ENCODE data around the gene GNA15.

The GNA15 gene

GRCh38 chr19:3107658-3108057 lies 28.2 kb upstream of the GNA15 start:
- DNase-seq: no peak

DNA sequence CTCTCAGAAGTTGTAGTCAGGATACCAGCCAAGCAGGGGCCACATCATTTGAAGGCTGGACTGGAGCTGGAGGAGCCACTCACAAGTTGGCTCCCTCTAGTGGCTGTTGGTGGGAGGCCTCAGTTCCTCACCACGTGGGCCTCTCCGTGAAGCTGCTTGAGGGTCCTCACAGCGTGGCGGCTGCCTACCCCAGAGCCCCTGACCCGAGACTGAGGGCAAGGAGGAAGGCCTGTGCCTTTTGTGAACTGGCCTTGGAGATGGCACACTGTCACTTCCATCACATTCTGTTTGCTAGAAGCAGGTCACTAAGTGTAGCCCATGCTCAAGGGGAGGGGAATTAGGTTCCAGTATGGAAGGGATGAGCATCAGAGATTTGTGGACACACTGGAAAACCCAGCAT lies 27.1 kb upstream of the GNA15 start:
- peak; percentile 53 for DNase-seq

DNA sequence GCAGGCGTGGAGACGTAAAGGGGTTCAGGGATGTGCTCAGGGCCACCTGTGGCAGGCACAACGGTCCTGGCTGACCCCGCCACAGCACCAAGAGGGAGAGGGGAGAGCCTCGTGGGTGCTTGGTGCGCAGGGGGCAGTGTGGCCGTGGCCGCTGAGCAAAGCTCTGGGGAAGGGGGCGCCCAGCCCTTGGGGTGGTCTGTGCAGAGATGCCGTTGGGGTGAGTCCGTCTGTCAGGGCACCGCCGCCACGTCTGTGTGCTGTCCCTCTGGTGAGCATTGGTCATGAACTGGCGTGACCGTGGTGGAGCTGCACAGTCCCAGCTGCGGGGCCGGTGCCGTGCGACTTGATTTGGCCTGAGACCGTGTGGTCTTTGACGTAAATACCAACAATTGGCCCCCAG lies 26.3 kb upstream of the GNA15 start:
- DNase-seq: no peak

GRCh38 chr19:3110126-3110825 lies 25.6 kb upstream of the GNA15 start:
- DNase-seq: no peak

- no peak for DNase-seq
Measured at GRCh38 chr19:3111586-3112247, 24.1 kb upstream of the GNA15 start.

DNA sequence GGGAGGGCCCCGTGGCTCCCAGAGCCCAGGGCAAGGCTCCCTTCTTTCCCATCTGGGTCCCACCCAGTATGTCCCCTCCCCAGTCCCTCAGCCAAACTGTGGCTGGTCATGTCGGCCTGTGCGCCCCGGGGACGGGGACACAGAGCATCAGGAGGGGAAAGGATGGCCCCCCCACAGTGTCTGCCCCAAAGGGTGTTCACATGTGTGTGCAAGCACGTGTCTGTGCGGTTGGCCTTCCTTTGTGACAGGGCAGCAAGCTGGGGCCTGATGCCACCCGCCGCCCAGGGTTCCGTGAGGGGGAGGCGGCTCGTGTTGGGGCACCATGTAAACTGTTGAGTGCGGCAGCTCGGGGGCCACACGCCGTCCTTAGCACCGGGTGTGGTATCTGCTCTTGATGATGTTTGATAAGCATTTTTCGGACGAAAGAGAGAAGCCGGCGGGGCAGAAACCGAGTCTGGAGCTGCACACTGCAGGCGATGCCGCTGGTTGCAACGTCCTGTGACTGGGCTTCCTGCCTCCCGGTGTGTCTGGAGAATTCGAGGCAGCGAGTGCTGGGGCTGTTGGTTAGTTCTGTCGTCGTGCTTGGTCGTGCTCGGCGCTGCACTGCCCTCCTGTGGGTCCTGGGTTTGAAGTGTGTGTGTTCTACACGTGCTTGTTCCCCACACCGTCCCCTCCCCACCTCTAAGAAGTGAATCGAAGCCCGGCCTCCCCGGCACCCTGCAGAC lies 23.3 kb upstream of the GNA15 start:
- DNase-seq: no peak

DNA sequence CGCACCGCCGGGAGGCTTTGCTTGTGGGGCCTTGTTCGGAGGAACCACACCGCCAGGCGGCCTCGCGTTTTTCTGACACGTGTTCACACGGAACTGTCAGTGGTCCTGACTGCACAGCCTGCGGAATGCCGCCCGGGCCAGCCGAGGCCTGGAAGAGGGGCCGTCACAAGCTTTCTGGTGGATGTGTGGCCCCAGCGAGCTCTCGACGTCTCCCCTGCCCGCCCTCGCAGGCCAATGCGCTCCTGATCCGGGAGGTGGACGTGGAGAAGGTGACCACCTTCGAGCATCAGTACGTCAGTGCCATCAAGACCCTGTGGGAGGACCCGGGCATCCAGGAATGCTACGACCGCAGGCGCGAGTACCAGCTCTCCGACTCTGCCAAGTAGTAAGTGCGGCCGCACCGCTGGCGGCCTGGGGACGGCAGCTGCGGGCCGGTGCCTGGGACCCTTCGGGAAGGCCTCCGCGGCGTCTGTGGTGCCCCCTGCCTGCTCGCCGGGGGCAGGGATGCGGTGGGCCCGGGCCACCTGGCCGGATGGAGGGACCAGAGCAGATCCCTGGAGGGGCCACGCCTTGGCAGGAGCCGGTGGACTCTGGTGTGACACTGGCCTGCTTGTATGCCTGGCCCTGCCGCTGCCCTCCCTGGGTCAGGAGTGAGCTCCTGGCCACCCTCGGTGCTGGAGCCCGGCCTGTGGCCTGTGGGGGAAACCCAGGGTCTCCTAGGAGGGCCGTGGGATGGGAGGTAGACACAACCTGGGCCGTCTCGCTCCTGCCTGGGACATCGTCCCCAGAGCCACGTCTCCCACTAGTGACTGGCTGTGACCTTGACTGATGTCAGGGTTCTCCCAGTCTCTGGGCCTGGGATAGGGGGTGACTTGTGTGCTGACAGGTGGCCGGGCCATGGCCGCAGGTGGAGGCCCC lies 22.5 kb upstream of the GNA15 start:
- no peak for DNase-seq

- DNase-seq: no peak
Measured at GRCh38 chr19:3114018-3114726, 21.7 kb upstream of the GNA15 start.

DNA sequence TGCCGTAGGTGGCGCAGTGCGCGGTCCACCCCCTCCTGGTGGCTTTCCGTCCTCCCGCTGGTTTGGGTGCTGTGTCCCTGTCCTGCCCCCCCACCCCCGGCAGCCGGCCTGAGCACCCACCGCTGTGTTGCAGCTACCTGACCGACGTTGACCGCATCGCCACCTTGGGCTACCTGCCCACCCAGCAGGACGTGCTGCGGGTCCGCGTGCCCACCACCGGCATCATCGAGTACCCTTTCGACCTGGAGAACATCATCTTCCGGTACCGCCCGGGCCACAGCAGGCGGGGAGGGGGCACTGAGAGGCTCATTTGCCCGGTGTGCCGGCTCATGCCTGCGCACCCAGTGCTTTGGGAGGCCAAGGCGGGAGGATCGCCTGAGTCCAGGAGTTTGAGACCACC lies 21.0 kb upstream of the GNA15 start:
- no peak for DNase-seq

- no peak for DNase-seq
Measured at GRCh38 chr19:3115411-3115810, 20.4 kb upstream of the GNA15 start.

- DNase-seq: peak; percentile 69
Measured at GRCh38 chr19:3115916-3116602, 19.8 kb upstream of the GNA15 start.

DNA sequence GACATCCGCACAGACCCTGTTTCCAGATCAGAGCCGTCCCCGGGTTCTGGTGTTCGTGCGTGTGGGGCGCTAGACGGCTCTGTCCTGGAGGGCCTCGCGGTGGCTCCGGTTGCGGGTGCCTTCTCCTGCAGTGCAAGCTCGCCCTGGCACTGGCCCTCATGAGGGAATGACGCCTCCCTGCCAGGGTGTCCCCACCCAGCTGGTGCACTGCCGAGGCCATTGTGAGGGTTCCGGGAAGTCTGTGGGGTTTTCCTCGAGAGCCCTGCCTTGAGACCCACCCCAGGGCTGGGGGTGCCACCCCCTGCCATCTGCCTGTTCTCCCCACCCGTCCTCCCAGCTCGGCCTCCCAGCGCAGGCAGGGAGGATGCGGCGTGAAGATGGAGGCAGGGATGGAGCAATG lies 19.2 kb upstream of the GNA15 start:
- no peak for DNase-seq

DNA sequence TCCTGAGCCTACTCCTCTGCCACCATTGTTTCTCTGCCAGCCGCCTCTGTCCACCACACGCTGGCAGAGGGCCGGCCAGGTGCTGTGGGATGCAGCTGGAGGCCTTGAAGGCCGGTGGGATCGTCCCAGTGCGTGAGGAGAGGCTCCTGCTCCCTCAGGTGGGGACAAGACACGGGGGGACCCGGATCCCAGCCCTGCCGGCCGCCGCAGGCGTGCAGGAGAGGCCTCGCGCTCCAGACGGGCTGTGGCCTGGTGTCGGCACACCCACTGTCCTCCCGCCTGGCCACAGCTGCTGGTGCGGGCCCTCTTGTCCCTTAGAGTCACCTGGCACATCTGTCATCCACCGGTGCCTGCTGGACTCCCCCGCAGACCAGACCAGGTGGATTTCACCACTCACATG lies 18.1 kb upstream of the GNA15 start:
- DNase-seq: no peak

GRCh38 chr19:3118232-3119070 lies 17.4 kb upstream of the GNA15 start:
- no peak for DNase-seq

- no peak for DNase-seq
Measured at GRCh38 chr19:3119071-3119595, 16.7 kb upstream of the GNA15 start.

DNA sequence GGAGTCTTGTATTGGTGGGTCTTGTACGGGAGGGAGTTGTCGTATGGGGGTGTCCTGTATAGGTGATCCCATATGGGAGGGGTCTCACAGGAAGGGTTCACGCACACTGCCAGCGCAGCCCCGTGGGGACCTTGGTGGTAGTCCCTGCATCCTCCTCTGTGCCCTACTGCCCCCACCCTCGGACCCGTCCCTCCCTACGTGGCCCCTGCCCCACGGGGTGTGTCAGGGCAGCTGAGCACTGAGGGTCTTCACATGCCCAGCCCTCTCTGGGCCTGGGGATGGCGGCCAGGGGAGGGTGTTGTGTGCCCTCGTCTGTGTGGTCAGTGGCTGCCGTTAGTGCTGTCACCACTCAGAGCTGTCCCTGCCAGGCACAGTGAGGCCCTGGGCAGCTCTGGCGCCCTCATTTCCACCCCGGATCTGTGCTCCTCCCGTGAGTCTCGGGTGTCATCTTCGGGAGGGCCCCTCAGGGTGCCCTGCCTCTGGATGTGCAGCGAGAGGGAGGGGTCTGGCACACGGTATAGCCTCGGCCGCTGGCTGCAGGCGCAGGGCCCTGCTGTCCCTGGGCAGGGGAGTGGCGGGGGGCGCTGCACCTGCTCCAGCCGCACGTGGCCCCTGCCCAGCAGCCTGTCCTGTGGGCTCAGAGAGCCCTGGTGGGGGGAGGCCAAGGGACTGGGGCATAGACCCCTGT lies 16.0 kb upstream of the GNA15 start:
- no peak for DNase-seq

- no peak for DNase-seq
Measured at GRCh38 chr19:3120611-3121276, 15.1 kb upstream of the GNA15 start.

GRCh38 chr19:3121396-3121795 lies 14.4 kb upstream of the GNA15 start:
- no peak for DNase-seq

Measured in fibroblast of skin of back (primary cell).